ENCODE measurements around the gene DHX15. TPM values are rescaled to one million over a fixed set of nuclear protein-coding genes. Genes with fewer than 3 reads are reported as not detected.

Gene DHX15
- total RNA-seq, 4 donors from 2014 or later = 113 to 334 (median 139) TPM

- Histone ChIP-seq H3K36me3 (no peaks in the 10 kb centered on the region), H3K4me1 (peaks cover 0 to 4% of the 10 kb centered on the region in 2 donors), H3K27ac (no peak overlapping the region), H3K27me3 (no peaks in the 10 kb centered on the region), H3K4me3 (no peak overlapping the region), H3K9me3 (no peaks in the 10 kb centered on the region)
- intact Hi-C loops (cut with DNase I; ENCODE audit: low total_unique reads) = no loop called here
- no peak for DNase-seq
- TF ChIP-seq CTCF (IDR thresholded peaks at IDR 0.05) (no peak), POLR2A (IDR thresholded peaks at IDR 0.05) (no peak)
Observed at GRCh38 chr4:24516926-24517325, 67.4 kb downstream of the DHX15 start.

- TF ChIP-seq POLR2A (IDR thresholded peaks at IDR 0.05) = no peak
- TF ChIP-seq CTCF (IDR thresholded peaks at IDR 0.05) = no peak
Observed at GRCh38 chr4:24515698-24516097, 68.7 kb downstream of the DHX15 start.

GRCh38 chr4:24514808-24515207, 69.5 kb downstream of the DHX15 start:
- no peaks in the 10 kb centered on the region for H3K27me3 ChIP-seq
- TF ChIP-seq POLR2A (IDR thresholded peaks at IDR 0.05) (no peak), CTCF (IDR thresholded peaks at IDR 0.05) (no peak)
- no peak overlapping the region for H3K27ac ChIP-seq
- no peak for DNase-seq
- H3K4me3 ChIP-seq = no peak overlapping the region
- intact Hi-C loops (cut with DNase I; ENCODE audit: low total_unique reads) = no loop called here
- H3K9me3 ChIP-seq = no peaks in the 10 kb centered on the region
- H3K36me3 ChIP-seq = no peaks in the 10 kb centered on the region
- H3K4me1 ChIP-seq = peaks cover 0 to 4% of the 10 kb centered on the region in 2 donors

More at GRCh38 chr4:24515698-24516097, 68.7 kb downstream of the DHX15 start:
- Histone ChIP-seq H3K4me1 (peaks cover 0 to 4% of the 10 kb centered on the region in 2 donors), H3K4me3 (no peak overlapping the region), H3K27ac (no peak overlapping the region), H3K36me3 (no peaks in the 10 kb centered on the region), H3K27me3 (no peaks in the 10 kb centered on the region), H3K9me3 (no peaks in the 10 kb centered on the region)
- no peak for DNase-seq
- intact Hi-C loops (cut with DNase I; ENCODE audit: low total_unique reads) = no loop called here

- no peaks in the 10 kb centered on the region for H3K27me3 ChIP-seq
- H3K27ac ChIP-seq = no peak overlapping the region
- peaks cover 0 to 4% of the 10 kb centered on the region in 2 donors for H3K4me1 ChIP-seq
- no peak for DNase-seq
- TF ChIP-seq POLR2A (IDR thresholded peaks at IDR 0.05) = no peak
- TF ChIP-seq CTCF (IDR thresholded peaks at IDR 0.05) = no peak
- intact Hi-C loops (cut with DNase I; ENCODE audit: low total_unique reads) = no loop called here
- no peaks in the 10 kb centered on the region for H3K9me3 ChIP-seq
- no peak overlapping the region for H3K4me3 ChIP-seq
- H3K36me3 ChIP-seq = no peaks in the 10 kb centered on the region
Observed at GRCh38 chr4:24513718-24514117, 70.6 kb downstream of the DHX15 start.

GRCh38 chr4:24511371-24512063, 72.8 kb downstream of the DHX15 start:
- no peak for DNase-seq
- no peak overlapping the region for H3K27ac ChIP-seq
- H3K4me3 ChIP-seq = no peak overlapping the region
- TF ChIP-seq CTCF (IDR thresholded peaks at IDR 0.05) = no peak
- no peak for TF ChIP-seq POLR2A (IDR thresholded peaks at IDR 0.05)
- intact Hi-C loops (cut with DNase I; ENCODE audit: low total_unique reads) = no loop called here
- no peaks in the 10 kb centered on the region for H3K27me3 ChIP-seq
- H3K4me1 ChIP-seq = no peaks in the 10 kb centered on the region
- no peaks in the 10 kb centered on the region for H3K9me3 ChIP-seq
- no peaks in the 10 kb centered on the region for H3K36me3 ChIP-seq

All from uterus (tissue), 4 donors.